Heart right ventricle (tissue), 16 donors: Measurements from ENCODE around the gene DYNC1I1. TPM values are rescaled to one million over a fixed set of nuclear protein-coding genes. Genes with fewer than 3 reads are reported as not detected.

ENCODE experiments used
- ATAC-seq, 8 donors: fragments of 200-7000 bp; cut with Tn5 transposase; one replicate each; pipeline ENCODE4 v1.9.1; 2020; ENCODE audit warnings: mild to moderate bottlenecking in 8 of 8, moderate library complexity in 8 of 8, moderate number of reproducible peaks in 1 of 8
- DNase-seq, 2 donors: peaks; one replicate each; pipeline ENCODE4 v3.0.0-alpha.2; 2020
- H3K27ac ChIP-seq, 10 donors: fragments of 200-600 bp; sonication (generic) in 2 of 10; one replicate each; pipeline versions ENCODE4 v1.5.0 to v1.8.0; 2020 to 2022; ENCODE audit warnings: mild to moderate bottlenecking in 3 of 10
- H3K27me3 ChIP-seq, 7 donors: fragments of 200-600 bp; one replicate each; pipeline ENCODE4 v1.8.0; 2021 to 2022; ENCODE audit warnings: mild to moderate bottlenecking in 2 of 7
- H3K36me3 ChIP-seq, 9 donors: fragments of 200-600 bp; sonication (generic) in 1 of 9; one replicate each; pipeline versions ENCODE4 v1.5.0 to v1.8.0; 2020 to 2022; ENCODE audit warnings: mild to moderate bottlenecking in 2 of 9
- H3K4me1 ChIP-seq, 9 donors: fragments of 200-600 bp; sonication (generic) in 1 of 9; one replicate each; pipeline versions ENCODE4 v1.5.0 to v1.8.0; 2020 to 2022; ENCODE audit warnings: mild to moderate bottlenecking in 4 of 9
- H3K4me3 ChIP-seq, 10 donors: fragments of 200-600 bp; sonication (generic) in 2 of 10; one replicate each; pipeline versions ENCODE4 v1.5.0 to v1.8.0; 2020 to 2022; ENCODE audit warnings: mild to moderate bottlenecking in 7 of 10, moderate library complexity in 2 of 10
- H3K9me3 ChIP-seq, 11 donors: fragments of 200-600 bp in 10 of 11; sonication (generic) in 2 of 11; one replicate each; pipeline versions ENCODE4 v1.5.0 to v1.8.0; 2013 to 2022; ENCODE audit warnings: mild to moderate bottlenecking in 2 of 11, control low read depth in 1 of 11, moderate library complexity in 1 of 11
- CTCF ChIP-seq, 9 donors: fragments of 200-600 bp; sonication (generic) in 2 of 9; IDR thresholded peaks; one replicate each; pipeline versions ENCODE4 v1.5.0 to v1.8.0; 2021 to 2022; ENCODE audit warnings: antibody characterized with exemption in 9 of 9, mild to moderate bottlenecking in 5 of 9, moderate library complexity in 1 of 9
- WGBS, 2 donors: extraction: QIAGEN DNeasy Blood & Tissue Kit; methylation state at CpG; one replicate each; pipeline ENCODE4 v1.1.7; 2013; ENCODE audit warnings: inconsistent platforms in 1 of 2; 5-methylcytosine and 5-hydroxymethylcytosine counted together
- intact Hi-C, 10 donors: fragments of 100-400 bp; cut with DNase I; formaldehyde crosslinking; loops; one replicate each; pipeline versions ENCODE4 v1.11.1 to v1.14.2; 2022
- polyA plus RNA-seq, 2 donors: library from polyadenylated mRNA; stranded (reverse); fragments of 200-250 nt; gene quantifications; one replicate each; pipeline ENCODE4 v1.2.3, GENCODE V29; 2013
- total RNA-seq, 10 donors: library from RNA; stranded (reverse); fragmentation: NEBNext Ultra II Directional in 3 of 10; extraction: Animal tissue kit (Norgen Biotek cat#: 25700) in 3 of 10; gene quantifications; one replicate each; pipeline versions ENCODE4 v1.2.1 to v1.2.4, GENCODE V29; 2021 to 2023
- donor health status: Arrhythmogenic right ventricular cardiomyopathy.
- donor health status: ischemic (EF 13 %, LVEDD 7.1; RV severe dilation, severe dysfunction).
- donor health status: healthy with polysubstance abuse.
- donor health status: DM: no; HTN: yes; CAD: no.
- donor health status: DM: no; HTN: no; CAD: no.
- donor health status: ischemic (EF 25% LVEDD 6.9; RV normal size, moderate dysfunction).
- donor health status: ischemic (EF 25% LVEDD 5.7; RV mildly dilated, moderate dysfunction).
- donor health status: healthy.
- donor health status: DM: yes; HTN: yes; CAD: no.
- donor health status: Ischemic cardiomyopathy.
- donor health status: ischemic (EF 35%, LVEDD 5.7; RV mildly dilated, moderate dysfunction).
- donor health status: nonischemic (EF 11% LVEDD 7.7; RV severe dilation, severe dysfunction).
- donor health status: DM: yes; HTN: yes; CAD: no.
- donor health status: PGD.
- donor health status: ischemic (EF 29% LVEDD 5.4; RV normal size, mild dysfunction).
- donor health status: nonischemic (EF 23%, LVEDD 6.1; RV moderate dilation, normal function).

The DYNC1I1 gene
- total and polyA plus RNA-seq, 12 donors: 6.4 to 43.4 (median 35.6) TPM

DNA sequence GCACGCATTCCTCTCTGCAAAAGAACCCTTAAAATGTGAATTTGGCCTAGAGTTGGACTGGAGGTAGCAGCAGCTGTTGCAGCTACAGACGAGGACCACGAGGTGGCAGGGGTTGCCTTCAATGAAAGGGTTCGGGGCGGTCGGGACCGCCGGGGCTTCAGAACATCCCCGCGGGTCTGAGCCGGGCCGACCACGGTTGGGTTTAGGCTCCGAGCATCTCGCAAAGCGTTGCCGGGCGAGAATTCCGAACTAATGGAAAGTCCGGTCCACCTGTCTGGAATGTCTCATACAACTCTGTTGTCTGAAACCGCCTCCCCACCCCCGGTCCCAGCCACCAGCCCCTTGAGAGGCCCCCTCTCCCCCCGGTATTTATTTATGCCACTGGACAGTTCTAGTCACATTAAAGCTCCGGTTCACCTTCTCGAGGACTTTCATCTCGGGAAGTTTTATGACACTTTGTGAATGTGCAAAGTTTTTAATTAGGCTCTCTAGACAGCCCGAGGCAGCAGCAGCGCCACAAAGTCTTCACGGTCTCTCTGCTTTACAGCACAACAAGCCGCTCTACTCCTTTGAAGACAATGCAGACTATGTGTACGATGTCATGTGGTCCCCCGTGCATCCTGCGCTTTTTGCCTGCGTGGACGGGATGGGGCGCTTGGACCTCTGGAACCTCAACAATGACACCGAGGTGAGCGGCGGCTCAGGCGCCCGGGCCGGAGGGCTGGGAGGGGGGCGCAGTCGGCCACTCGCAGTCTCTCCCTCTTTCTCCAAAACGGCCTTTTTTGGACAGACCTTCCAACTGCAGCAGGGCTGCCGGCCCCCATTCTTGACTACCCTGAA, 303.4 kb downstream of the DYNC1I1 start:
- intact Hi-C loops: loop anchor here (1.0 to 10.0 kb wide), 8 partner anchors 151 to 953 kb away; partner anchors contain the start of gene DLX5 (in 1 of the 10)
- DNase-seq: peak; percentile 50 to 57
- H3K27ac ChIP-seq: no peak overlapping the region
- peak; percentile 91 to 98 (median 96) for ATAC-seq
- H3K4me1 ChIP-seq: peaks cover 0 to 13% (median 5%) of the 10 kb centered on the region in 9 donors
- no peaks in the 10 kb centered on the region for H3K9me3 ChIP-seq
- WGBS, 2 donors: 1 to 2% methylated on average over 47 of the region's 47 CpGs
- peaks cover 0 to 39% (median 0%) of the 10 kb centered on the region in 7 donors for H3K27me3 ChIP-seq
- peak overlapping the region; percentile 25 to 66 (median 60) for H3K4me3 ChIP-seq
- TF ChIP-seq CTCF (IDR thresholded peaks at IDR 0.05): peak; percentile 67 to 89 (median 83)
- no peaks in the 10 kb centered on the region for H3K36me3 ChIP-seq

DNA sequence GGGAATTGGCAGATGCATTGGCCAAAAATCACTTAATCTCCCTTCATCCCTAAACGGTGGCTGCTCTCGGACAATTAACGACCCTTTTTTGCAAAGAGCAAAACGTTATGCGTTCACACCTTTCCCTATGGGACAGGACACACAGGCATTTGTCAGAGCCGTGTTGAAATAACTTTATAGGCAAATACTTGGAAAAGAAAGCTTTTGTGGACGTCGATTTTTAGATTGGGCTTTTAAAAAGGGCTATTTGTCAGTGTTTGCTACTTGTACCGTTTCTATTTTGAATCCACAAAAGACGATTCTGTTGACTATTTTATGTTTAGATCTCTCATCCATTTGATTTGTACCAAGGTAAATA, 304.0 kb downstream of the DYNC1I1 start:
- peak in 2 of 8 donors; percentile 12 to 13 for ATAC-seq
- peak overlapping the region in 9 of 10 donors; percentile 25 to 66 (median 59) for H3K4me3 ChIP-seq
- H3K27me3 ChIP-seq: peaks cover 0 to 39% (median 0%) of the 10 kb centered on the region in 7 donors
- no peaks in the 10 kb centered on the region for H3K36me3 ChIP-seq
- peaks cover 0 to 13% (median 5%) of the 10 kb centered on the region in 9 donors for H3K4me1 ChIP-seq
- 18 to 22% methylated on average over 10 of the region's 10 CpGs for WGBS, 2 donors
- intact Hi-C loops: loop anchor here in 8 of 10 donors (5.0 to 10.0 kb wide), 5 partner anchors 152 to 951 kb away; partner anchors contain the start of gene DLX5 (in 1 of the 8)
- TF ChIP-seq CTCF (IDR thresholded peaks at IDR 0.05): no peak
- no peak for DNase-seq
- no peaks in the 10 kb centered on the region for H3K9me3 ChIP-seq
- H3K27ac ChIP-seq: no peak overlapping the region

DNA sequence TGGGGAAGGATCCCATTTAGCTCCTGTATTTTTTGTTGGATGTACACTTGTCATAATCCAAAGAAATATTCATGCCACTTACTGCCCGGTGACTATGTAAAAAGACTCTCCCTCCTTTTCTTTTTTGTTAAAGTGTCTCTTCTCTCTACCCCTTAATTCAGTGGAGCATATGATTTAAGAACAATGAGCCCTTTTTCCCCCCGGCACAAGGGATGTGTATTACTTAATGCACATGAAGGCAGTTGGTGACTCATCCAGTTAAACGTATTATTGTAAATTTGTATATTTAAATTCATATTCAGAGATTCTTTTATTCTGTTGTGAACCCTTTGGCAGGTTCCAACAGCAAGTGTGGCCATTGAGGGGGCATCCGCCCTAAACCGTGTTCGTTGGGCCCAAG, 307.7 kb downstream of the DYNC1I1 start:
- 82 to 90% methylated on average over 6 of the region's 6 CpGs for WGBS, 2 donors
- no peak for TF ChIP-seq CTCF (IDR thresholded peaks at IDR 0.05)
- DNase-seq: no peak
- Histone ChIP-seq H3K4me3 (no peak overlapping the region), H3K27me3 (peaks cover 0 to 34% (median 0%) of the 10 kb centered on the region in 7 donors), H3K27ac (no peak overlapping the region), H3K4me1 (peaks cover 0 to 13% (median 5%) of the 10 kb centered on the region in 9 donors), H3K36me3 (no peaks in the 10 kb centered on the region), H3K9me3 (no peaks in the 10 kb centered on the region)
- no peak for ATAC-seq
- intact Hi-C loops: loop anchor here in 1 of 10 donors (5.0 kb wide), 1 partner anchor 947 kb away; no protein-coding TSS in a partner anchor

DNA sequence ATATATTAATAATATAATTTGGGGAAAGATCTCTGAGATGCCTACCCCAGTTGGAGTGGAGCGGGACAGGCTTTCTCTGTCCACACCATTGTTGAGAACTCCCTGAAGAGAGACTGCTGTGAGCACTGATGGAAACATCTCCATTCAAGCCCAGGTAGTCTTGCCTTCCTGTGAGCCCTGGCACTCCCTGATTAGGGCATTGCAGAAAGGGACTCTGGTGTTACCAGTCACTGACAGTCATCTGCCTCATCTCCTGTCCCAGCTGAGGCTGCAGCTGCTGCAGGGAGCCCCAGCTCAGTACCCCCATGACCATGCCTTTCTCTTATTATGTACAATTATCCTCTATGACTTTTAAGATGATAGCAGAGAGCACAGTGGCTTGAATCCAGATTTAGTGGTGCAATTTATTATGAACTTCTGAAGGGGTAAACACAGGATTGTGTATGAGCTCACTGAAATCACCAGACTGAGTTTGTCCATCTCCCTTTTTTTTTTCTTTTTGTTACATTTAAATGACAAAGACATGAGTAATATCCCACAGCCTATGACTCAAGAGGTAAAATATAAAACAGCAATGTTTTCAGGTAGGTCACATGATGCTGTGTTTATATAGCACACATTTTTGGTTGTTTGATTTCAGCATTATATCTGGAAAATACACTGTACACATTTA, 312.7 kb downstream of the DYNC1I1 start:
- DNase-seq (no peak), ATAC-seq (no peak)
- H3K4me3 ChIP-seq: no peak overlapping the region
- H3K36me3 ChIP-seq: no peaks in the 10 kb centered on the region
- H3K4me1 ChIP-seq: no peaks in the 10 kb centered on the region
- no peaks in the 10 kb centered on the region for H3K9me3 ChIP-seq
- no peak overlapping the region for H3K27ac ChIP-seq
- no peaks in the 10 kb centered on the region for H3K27me3 ChIP-seq
- intact Hi-C loops: loop anchor here in 1 of 10 donors (5.0 kb wide), 1 partner anchor 942 kb away; no protein-coding TSS in a partner anchor
- no peak for TF ChIP-seq CTCF (IDR thresholded peaks at IDR 0.05)
- 92 to 100% methylated on average over 1 of the region's 1 CpG for WGBS, 2 donors
